ENCODE results near the gene MAD2L2.
A peak's percentile ranks its signal among the peaks of the same experiment; 100 is the strongest.

The MAD2L2 gene

DNA sequence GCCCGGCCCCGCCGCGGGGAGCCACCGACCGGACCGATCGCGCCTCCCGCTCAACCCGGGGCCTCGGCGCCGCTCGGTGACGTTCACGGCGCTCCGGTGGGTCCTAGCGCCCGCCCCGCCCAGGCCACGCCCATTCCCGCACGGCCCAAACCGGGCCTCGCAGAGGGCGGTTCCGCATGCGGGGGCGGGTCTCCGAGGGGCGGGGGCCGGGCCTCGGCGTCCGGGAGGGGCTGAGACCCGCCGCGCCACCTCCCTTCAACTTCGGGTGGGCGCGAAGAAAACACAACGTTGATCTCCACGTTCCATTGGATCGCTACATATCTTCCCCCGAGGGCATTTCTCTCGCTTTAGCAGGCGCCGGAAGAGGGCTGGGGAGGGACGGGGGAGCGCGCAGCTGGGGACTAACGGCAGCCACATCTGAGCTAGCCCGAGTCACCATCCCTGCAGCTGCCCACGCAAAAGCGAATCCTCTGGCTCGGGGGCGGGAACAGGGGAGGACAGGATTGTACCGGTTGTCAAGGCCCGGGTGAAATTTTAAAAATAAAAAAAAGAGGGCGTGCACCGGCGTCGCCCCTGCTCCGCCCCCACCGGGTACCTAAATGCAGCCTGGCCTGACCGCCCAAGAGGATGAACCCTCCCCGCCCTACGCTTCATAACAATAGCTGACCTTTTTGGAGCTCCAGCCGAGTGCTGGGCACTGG lies at the start of gene MAD2L2:
Gene MAD2L2 (minus strand): TSS at position 78 of the 701 bp plus-strand sequence. CDS start 547 bp downstream, outside the sequence.
- peak; percentile 94 for DNase-seq (ENCODE audit: low spot score)

DNA sequence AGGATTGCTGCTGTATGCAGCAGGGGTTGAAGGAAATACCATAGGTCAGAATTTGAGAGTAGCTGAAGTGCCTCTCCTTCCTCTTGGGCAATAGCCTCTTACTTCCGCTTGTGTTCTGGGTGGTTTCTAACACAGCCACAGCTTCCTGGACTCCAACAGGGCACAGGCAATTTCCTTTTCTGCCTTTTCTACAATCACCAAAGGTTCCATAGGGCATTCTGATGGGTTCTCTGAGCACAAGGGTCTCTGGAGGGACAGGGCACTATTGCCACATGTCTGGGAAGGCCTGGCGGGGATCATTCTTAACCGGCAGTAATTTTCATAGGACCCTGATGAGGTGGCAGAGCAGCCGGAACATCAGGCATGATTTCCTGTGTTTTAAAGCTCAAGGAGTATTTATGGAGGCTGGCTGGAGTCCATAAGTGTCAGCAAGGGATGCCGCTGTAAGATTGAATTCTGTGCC lies 49.5 kb upstream of the MAD2L2 start:
- no peak for DNase-seq (ENCODE audit: low spot score)

GRCh38 chr1:11729498-11730428 lies 48.8 kb upstream of the MAD2L2 start:
- no peak for DNase-seq (ENCODE audit: low spot score)

DNA sequence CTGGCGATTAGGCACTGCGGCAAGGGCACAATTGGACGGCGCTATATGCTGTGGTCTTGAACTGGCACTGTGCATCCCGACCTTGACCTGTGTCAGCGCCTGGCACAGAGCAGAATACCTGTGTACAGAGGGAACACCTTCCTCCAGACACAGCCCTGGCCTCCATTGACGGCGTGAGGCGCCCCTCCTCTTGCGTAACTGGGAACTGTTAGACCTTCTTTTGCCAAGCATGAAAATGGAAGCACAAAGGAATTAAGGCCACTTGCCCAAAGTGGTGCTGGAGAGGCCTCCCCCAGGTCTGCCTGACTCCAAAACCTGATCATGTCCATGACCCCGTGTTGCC lies 48.2 kb upstream of the MAD2L2 start:
- DNase-seq (ENCODE audit: low spot score): no peak

DNA sequence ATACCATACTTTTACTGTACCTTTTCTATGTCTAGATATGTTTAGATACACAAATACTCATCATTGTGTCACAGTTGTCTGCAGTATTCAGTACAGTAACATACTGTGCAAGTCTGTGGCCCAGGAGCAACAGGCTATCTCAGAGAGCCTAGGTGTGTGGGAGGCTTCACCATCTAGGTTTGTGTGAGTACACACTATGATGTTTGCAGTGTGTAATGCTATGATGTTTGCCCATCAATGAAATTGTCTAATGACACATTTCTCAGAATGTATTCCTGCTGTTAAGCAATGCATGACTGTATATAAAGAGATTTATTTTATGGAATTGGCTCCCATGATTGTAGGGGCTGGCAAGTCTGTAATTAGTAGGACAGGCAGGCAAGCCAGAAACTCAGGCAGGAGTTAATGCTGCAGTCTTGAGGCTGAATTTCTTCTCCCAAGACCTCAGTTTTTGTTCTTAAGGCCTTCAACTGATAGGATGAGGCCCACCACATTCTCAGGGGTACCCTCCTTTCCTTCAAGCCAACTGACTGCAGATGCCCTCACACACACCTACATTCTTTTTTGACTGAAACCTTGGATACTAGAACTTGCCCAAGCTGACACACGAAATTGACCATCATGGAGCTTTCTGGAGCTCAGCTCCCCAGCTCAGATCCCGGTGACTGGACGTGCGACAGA lies 47.3 kb upstream of the MAD2L2 start:
- DNase-seq (ENCODE audit: low spot score): no peak

DNA sequence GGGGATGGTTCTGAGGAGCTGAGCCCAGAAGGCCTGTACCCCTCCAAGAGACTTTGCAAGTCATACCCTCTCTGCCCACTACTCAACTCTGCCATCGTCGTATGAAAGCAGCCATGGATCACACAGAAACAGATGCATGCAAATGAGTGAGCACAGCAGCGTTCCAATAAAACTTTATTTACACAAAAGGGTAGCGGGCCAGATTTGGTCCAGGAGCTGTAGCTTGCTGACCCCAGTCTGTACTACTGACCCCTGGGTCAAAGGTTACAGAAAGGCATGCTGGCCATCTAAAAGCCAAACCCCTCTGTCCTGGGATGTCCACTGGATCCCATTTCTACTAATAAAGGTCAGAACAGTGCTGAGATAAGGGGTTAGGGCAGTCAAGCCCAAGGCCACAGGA lies 46.2 kb upstream of the MAD2L2 start:
- no peak for DNase-seq (ENCODE audit: low spot score)

DNA sequence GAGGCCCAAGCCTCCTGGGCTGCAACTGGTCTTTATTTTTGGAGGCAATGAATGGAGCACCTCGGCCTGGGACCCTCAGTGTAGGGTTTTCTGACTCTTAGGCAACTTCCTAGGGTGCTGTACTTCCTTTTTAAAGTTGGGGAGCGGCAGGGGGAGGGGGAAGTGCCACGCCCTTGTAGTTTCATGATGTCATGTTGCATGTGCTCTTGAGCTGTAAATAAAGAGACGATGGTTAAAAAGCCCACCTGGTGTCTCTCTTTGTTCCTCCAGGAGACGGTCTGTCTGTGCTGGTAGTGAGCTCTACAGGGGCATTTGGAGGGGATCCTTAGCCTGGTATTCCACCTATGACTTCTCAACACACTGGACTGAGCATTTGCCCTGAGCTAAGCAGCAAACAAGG lies 44.7 kb upstream of the MAD2L2 start:
- DNase-seq (ENCODE audit: low spot score): no peak

GRCh38 chr1:11722538-11722937 lies 41.6 kb upstream of the MAD2L2 start:
- DNase-seq (ENCODE audit: low spot score): no peak

DNA sequence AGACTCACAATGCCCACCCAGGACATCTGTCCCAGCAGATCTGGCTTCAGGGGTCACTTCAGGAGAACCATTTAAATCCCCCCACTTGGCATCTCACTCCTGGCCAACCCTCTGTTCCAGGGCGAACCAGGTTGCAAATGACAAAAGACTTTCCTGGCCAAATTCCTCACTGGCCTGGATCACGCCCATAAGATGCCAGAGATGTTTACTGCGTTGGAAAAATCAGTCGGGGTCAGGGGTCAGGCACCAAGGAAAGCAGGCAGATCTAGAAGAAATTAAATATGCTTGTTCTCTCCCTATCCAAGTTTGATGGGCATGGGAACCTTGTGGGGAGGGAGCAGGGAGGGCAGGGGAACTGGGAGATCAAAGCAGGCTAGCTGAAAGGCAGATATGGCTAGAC lies 40.4 kb upstream of the MAD2L2 start:
- no peak for DNase-seq (ENCODE audit: low spot score)

GRCh38 chr1:11720525-11720924 lies 39.6 kb upstream of the MAD2L2 start:
- DNase-seq (ENCODE audit: low spot score): no peak

DNA sequence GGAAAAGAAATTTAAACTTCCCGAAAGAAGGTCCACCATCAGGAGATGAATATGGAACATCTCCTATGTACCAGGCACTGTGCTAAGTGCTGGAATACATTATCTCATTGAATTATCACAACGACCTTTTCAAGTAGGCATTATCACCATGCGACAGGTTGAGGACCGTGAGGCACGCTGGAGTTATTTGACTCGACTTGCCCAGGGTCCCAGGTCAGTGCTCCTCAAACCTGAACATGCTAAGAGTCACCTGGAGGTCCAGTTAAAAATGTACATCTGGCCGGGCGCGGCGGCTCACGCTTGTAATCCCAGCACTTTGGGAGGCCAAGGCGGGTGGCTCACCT lies 39.1 kb upstream of the MAD2L2 start:
- DNase-seq (ENCODE audit: low spot score): no peak

DNA sequence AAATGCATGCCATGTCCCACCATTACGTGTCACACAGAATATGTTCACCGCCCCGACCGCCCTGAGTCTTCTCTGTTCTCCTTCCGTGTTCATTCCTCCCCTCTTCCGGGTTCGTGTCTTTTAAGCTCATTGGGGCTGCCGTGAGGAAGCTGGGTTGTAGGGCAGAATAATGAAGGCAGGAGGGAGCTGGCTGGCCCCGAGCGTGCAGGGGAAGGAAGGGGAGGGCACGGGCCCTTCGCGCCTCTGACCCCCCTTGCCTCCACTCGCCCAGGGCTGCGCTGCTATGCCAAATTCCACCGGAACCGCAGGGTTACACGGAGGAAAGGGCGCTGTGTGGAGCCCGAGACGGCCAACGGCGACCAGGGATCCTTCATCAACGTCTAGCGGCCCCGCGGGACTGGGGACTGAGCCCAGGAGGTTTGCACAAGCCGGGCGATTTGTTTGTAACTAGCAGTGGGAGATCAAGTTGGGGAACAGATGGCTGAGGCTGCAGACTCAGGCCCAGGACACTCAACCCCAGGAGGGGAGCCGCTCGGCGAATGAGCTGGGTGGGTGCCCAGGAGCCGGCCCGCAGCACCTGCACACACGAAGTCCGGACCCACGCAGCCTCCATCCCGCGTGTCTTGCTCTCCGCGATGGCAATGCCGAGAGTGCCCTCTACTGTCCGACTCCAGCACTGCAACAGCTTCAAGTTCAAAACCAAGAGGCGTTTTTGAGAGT lies 38.5 kb upstream of the MAD2L2 start:
- DNase-seq (ENCODE audit: low spot score): no peak

DNA sequence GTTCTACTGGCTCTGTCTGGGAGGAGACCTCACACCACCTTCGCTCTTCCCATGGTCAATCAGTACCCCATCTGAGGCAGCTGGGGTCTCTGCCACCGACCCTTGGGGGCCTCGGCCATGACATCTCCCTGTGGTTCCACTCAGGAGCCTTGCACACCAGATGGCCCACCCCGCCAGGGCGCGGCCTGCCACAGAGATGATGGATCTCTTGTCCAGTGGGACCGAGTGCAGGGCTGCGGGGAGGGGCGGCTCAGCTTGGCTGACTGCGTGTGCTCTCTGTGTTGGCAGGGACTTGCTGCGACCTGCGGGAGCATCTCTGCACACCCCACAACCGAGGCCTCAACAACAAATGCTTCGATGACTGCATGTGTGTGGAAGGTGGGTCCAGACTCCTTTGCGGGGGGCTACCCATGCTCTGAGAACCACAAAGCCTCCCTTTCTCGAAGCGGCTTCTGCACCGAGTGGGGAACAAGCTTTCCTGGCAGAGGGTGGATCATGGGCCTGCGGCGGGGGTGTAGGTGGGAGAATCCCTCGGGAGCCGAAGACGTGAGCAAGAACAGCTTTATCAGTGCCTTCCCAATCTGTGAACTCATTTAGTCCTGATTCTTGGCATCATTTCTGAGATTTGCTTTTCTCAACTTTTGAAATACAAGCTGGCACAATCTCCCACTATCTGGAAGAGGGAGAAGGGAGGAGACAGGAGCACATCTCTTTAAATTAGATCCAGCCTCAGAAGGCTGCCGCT lies 34.1 kb upstream of the MAD2L2 start:
- DNase-seq (ENCODE audit: low spot score): no peak

DNA sequence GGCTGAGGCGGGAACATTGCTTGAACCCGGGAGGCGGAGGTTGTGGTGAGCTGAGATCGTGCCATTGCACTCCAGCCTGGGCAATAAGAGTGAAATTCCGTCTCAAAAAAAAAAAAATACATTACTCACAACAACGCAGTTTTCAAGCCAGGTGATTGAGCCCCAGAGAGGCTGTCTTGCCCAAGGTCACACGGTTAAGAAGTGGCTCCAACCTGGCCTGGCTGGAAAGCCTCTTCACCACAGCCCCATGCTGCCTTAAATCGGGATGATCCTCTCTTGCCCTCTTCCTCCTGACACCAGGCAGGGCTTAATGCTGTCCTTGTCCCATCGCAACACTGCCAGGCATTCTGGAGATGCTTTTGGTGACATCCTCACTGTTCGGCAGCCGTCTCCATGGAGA lies 32.1 kb upstream of the MAD2L2 start:
- no peak for DNase-seq (ENCODE audit: low spot score)

GRCh38 chr1:11712285-11712684 lies 31.3 kb upstream of the MAD2L2 start:
- no peak for DNase-seq (ENCODE audit: low spot score)

- no peak for DNase-seq (ENCODE audit: low spot score)
Measured at GRCh38 chr1:11711490-11711889, 30.5 kb upstream of the MAD2L2 start.

- no peak for DNase-seq (ENCODE audit: low spot score)
Measured at GRCh38 chr1:11708554-11709350, 27.8 kb upstream of the MAD2L2 start.

DNA sequence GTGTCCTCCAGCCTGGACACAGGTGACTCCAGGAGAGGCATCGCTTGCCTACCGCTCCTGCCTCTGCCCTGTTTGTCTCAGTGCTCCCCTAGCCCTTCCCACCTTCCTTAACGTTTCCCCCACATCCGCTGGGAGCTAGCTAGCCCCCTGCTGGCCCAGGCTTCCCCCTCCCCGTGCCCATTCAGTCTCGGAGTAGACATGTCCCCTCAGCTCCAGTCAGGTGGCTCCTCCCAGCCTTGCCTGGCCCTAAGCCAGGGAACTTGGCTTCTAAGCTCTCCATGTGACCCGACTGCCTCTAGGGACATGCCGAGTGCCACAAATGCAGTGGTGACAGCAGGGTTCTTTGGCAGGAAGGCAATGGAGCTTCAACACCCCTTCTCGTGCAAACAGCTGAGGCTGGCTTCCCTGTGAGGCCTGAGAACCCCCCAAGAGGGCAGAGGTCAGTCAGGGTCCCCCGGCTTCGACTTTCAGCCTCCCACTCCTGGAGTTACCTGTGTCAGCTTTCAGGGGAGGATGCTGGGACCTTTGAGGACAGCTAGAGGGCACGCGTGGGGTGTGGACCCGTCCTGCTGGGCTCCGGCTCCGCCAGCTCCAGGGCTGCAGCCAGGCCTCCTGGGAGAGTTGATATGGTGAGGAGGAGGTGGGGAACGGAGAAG lies 26.8 kb upstream of the MAD2L2 start:
- no peak for DNase-seq (ENCODE audit: low spot score)

DNA sequence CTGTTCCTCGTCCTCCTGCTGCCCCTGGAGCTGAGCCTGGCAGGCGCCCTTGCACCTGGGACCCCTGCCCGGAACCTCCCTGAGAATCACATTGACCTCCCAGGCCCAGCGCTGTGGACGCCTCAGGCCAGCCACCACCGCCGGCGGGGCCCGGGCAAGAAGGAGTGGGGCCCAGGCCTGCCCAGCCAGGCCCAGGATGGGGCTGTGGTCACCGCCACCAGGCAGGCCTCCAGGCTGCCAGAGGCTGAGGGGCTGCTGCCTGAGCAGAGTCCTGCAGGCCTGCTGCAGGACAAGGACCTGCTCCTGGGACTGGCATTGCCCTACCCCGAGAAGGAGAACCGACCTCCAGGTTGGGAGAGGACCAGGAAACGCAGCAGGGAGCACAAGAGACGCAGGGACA lies 25.3 kb upstream of the MAD2L2 start:
- no peak for DNase-seq (ENCODE audit: low spot score)

GRCh38 chr1:11705596-11705995 lies 24.6 kb upstream of the MAD2L2 start:
- no peak for DNase-seq (ENCODE audit: low spot score)

All from left forelimb (tissue), 1 donor.